Activated T-cell treated with anti-CD3 and anti-CD28 coated beads for 48 hours (primary cell): ENCODE measurements around the gene CLIP2.
"Not testable (repeated sequence)": the region's sequence is repeated elsewhere in the genome, so short reads cannot be mapped to it uniquely, and the experiment has no call there.

Source experiments
- DNase-seq: peaks from one replicate; pipeline ENCODE4 v3.0.0-alpha.2; 2020; ENCODE audit warnings: low read depth

Gene CLIP2

GRCh38 chr7:74404741-74405140, 115.5 kb downstream of the CLIP2 start:
- DNase-seq = no peak

GRCh38 chr7:74405191-74405898, 116.1 kb downstream of the CLIP2 start:
- DNase-seq = no peak

- DNase-seq = no peak
Measured at GRCh38 chr7:74405899-74406512, 116.8 kb downstream of the CLIP2 start.

GRCh38 chr7:74407958-74408357, 118.8 kb downstream of the CLIP2 start:
- no peak for DNase-seq

GRCh38 chr7:74409571-74409970, 120.4 kb downstream of the CLIP2 start:
- DNase-seq = no peak

GRCh38 chr7:74410772-74411171, 121.6 kb downstream of the CLIP2 start:
- DNase-seq = no peak

GRCh38 chr7:74411571-74411970, 122.4 kb downstream of the CLIP2 start:
- DNase-seq = not testable (repeated sequence)

GRCh38 chr7:74412056-74412455, 122.8 kb downstream of the CLIP2 start:
- no peak for DNase-seq

GRCh38 chr7:74412603-74413002, 123.4 kb downstream of the CLIP2 start:
- DNase-seq = no peak

GRCh38 chr7:74414595-74415333, 125.6 kb downstream of the CLIP2 start:
- not testable (repeated sequence) for DNase-seq

GRCh38 chr7:74417419-74417971, 128.3 kb downstream of the CLIP2 start:
- DNase-seq = peak; percentile 41

GRCh38 chr7:74418076-74418475, 128.9 kb downstream of the CLIP2 start:
- no peak for DNase-seq

GRCh38 chr7:74418538-74418937, 129.3 kb downstream of the CLIP2 start:
- DNase-seq = no peak

GRCh38 chr7:74419232-74419631, 130.0 kb downstream of the CLIP2 start:
- DNase-seq = not testable (repeated sequence)

- DNase-seq = no peak
Measured at GRCh38 chr7:74420006-74420405, 130.8 kb downstream of the CLIP2 start.

GRCh38 chr7:74424291-74424880, 135.2 kb downstream of the CLIP2 start:
- DNase-seq = no peak

GRCh38 chr7:74428023-74428422, 138.8 kb downstream of the CLIP2 start:
- DNase-seq = no peak

- no peak for DNase-seq
Measured at GRCh38 chr7:74429153-74429747, 140.0 kb downstream of the CLIP2 start.

- DNase-seq = not testable (repeated sequence)
Measured at GRCh38 chr7:74430409-74430808, 141.2 kb downstream of the CLIP2 start.

- DNase-seq = no peak
Measured at GRCh38 chr7:74430961-74431466, 141.8 kb downstream of the CLIP2 start.

GRCh38 chr7:74437291-74437571, 148.0 kb downstream of the CLIP2 start:
- DNase-seq = not testable (repeated sequence)

GRCh38 chr7:74438327-74438726, 149.1 kb downstream of the CLIP2 start:
- DNase-seq = no peak
